Right lobe of liver (tissue), 4 donors: ENCODE data around the gene LEPR.

Experiments
- POLR2A ChIP-seq: fragments of 450-650 bp; IDR thresholded peaks from one replicate; pipeline ENCODE4 v1.6.1; 2017; ENCODE audit warnings: antibody characterized with exemption, mild to moderate bottlenecking
- TF ChIP-seq, protein P1 (sequence below), 4 donors: fragments of 200-600 bp in 3 of 4; fragments of 450-650 bp in 1 of 4; IDR thresholded peaks; one replicate each; pipeline versions ENCODE4 v1.5.1 to v1.8.0; 2016 to 2022; ENCODE audit warnings: antibody characterized with exemption in 4 of 4, mild to moderate bottlenecking in 2 of 4
- donor health status: DM: no; HTN: no; CAD: no.
- donor health status: DM: no; HTN: no; CAD: no.
- donor health status: DM: no; HTN: yes; CAD: no.

DNA sequence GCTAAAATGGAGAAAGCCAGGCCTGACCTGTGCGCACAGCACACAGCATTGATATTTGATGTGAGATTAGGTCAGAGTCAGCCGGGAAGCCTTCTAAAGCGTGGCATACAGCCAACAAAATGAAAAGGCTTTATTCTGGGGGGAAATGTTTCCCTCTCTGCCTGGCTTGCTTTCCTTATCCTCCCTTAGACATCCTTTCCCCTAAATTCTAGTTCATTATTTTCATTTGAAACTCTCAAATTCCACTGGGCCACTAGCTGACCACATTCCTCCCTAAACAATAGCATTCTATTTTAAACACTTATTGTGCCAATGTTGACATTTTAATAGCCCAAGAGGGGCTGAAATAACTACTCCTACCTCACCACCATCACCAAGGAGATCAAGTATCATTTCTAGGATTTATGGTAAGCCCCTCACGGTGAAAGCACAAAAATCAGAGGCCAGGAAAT, 49.4 kb downstream of the LEPR start:
- TF ChIP-seq, protein P1, sequence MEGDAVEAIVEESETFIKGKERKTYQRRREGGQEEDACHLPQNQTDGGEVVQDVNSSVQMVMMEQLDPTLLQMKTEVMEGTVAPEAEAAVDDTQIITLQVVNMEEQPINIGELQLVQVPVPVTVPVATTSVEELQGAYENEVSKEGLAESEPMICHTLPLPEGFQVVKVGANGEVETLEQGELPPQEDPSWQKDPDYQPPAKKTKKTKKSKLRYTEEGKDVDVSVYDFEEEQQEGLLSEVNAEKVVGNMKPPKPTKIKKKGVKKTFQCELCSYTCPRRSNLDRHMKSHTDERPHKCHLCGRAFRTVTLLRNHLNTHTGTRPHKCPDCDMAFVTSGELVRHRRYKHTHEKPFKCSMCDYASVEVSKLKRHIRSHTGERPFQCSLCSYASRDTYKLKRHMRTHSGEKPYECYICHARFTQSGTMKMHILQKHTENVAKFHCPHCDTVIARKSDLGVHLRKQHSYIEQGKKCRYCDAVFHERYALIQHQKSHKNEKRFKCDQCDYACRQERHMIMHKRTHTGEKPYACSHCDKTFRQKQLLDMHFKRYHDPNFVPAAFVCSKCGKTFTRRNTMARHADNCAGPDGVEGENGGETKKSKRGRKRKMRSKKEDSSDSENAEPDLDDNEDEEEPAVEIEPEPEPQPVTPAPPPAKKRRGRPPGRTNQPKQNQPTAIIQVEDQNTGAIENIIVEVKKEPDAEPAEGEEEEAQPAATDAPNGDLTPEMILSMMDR (IDR thresholded peaks at IDR 0.05): no peak
- no peak for TF ChIP-seq POLR2A
